OCI-LY1 (cell line): Measurements from ENCODE around the gene RBM28.

ENCODE experiments used
- H2AFZ ChIP-seq: fragments of 200-600 bp; sonication (generic), shearing (Covaris generic); 2 replicates; pipeline ENCODE4 v1.6.0; 2014; ENCODE audit warnings: antibody characterized with exemption, mild to moderate bottlenecking, low read length
- H3F3A ChIP-seq: fragments of 200-600 bp; sonication (generic), shearing (Covaris generic); 2 replicates; pipeline ENCODE4 v1.6.0; 2014; ENCODE audit warnings: mild to moderate bottlenecking, antibody characterized with exemption, low read length, moderate library complexity; ENCODE audit not compliant: insufficient read depth
- H3K27ac ChIP-seq: fragments of 200-600 bp; sonication (generic); 2 replicates; pipeline ENCODE4 v1.5.1; 2014; ENCODE audit warnings: low read length, mixed run types, mild to moderate bottlenecking, low read depth; ENCODE audit not compliant: poor library complexity, severe bottlenecking
- H3K27me3 ChIP-seq: fragments of 200-600 bp; sonication (generic); 2 replicates; pipeline ENCODE4 v1.6.0; 2014; ENCODE audit warnings: antibody characterized with exemption, mild to moderate bottlenecking, low read length, moderate library complexity; ENCODE audit not compliant: insufficient read depth
- H3K36me3 ChIP-seq: fragments of 200-600 bp; sonication (generic); 2 replicates; pipeline ENCODE4 v1.6.1; 2014; ENCODE audit warnings: mild to moderate bottlenecking, antibody characterized with exemption, low read length, moderate library complexity, mixed read lengths; ENCODE audit not compliant: insufficient read depth
- H3K4me1 ChIP-seq: fragments of 200-600 bp; sonication (generic); 2 replicates; pipeline ENCODE4 v1.5.1; 2014; ENCODE audit warnings: mild to moderate bottlenecking, low read length, moderate library complexity; ENCODE audit not compliant: insufficient read depth, severe bottlenecking
- H3K4me2 ChIP-seq: fragments of 200-600 bp; sonication (generic), shearing (Covaris generic); 2 replicates; pipeline ENCODE4 v1.6.1; 2014; ENCODE audit warnings: low read length
- H3K4me3 ChIP-seq: fragments of 200-600 bp; sonication (generic); 2 replicates; pipeline ENCODE4 v1.5.1; 2014; ENCODE audit warnings: low read length, low read depth, mild to moderate bottlenecking, mixed read lengths; ENCODE audit not compliant: poor library complexity, severe bottlenecking
- H3K79me2 ChIP-seq: fragments of 200-600 bp; shearing (Covaris generic); 2 replicates; pipeline ENCODE4 v1.6.1; 2016; ENCODE audit warnings: mixed run types, low read length, mixed read lengths; ENCODE audit not compliant: insufficient read depth
- H3K9ac ChIP-seq: fragments of 200-600 bp; sonication (generic), shearing (Covaris generic); 2 replicates; pipeline ENCODE4 v1.6.1; 2014; ENCODE audit warnings: mild to moderate bottlenecking, low read length, mixed read lengths
- H3K9me2 ChIP-seq: fragments of 200-600 bp; sonication (generic), shearing (Covaris generic); 2 replicates; pipeline ENCODE4 v1.6.1; 2014; ENCODE audit warnings: low read depth, mild to moderate bottlenecking, low read length, mixed read lengths
- H3K9me3 ChIP-seq: fragments of 200-600 bp; shearing (Covaris generic); 2 replicates; pipeline ENCODE4 v1.6.1; 2014; ENCODE audit warnings: low read length, mixed read lengths
- H4K20me1 ChIP-seq: fragments of 200-600 bp; sonication (generic), shearing (Covaris generic); 2 replicates; pipeline ENCODE4 v1.6.0; 2016; ENCODE audit warnings: mild to moderate bottlenecking, low read length; ENCODE audit not compliant: insufficient read depth
- CTCF ChIP-seq: fragments of 200-600 bp; sonication (generic), shearing (Covaris generic); IDR thresholded peaks from 2 replicates; pipeline ENCODE4 v1.5.1; 2017; ENCODE audit warnings: mild to moderate bottlenecking, antibody characterized with exemption, low read length, moderate library complexity, mixed read lengths
- EZH2 ChIP-seq: fragments of 200-600 bp; sonication (generic), shearing (Covaris generic); IDR thresholded peaks from 2 replicates; pipeline ENCODE4 v1.8.0; 2017; ENCODE audit warnings: borderline replicate concordance, mixed run types, mild to moderate bottlenecking, antibody characterized with exemption, low read length, moderate library complexity, mixed read lengths

The RBM28 gene

GRCh38 chr7:128352153-128352537, 8.4 kb upstream of the RBM28 start:
- Histone ChIP-seq H3K36me3 (no peaks in the 10 kb centered on the region), H3F3A (no peaks in the 10 kb centered on the region), H3K4me3 (no peak overlapping the region), H2AFZ (no peak overlapping the region), H3K4me1 (no peaks in the 10 kb centered on the region), H3K9me3 (no peaks in the 10 kb centered on the region), H3K27ac (no peak overlapping the region), H4K20me1 (no peaks in the 10 kb centered on the region), H3K9me2 (no peaks in the 10 kb centered on the region), H3K79me2 (no peaks in the 10 kb centered on the region), H3K4me2 (no peak overlapping the region), H3K27me3 (peaks cover 12% of the 10 kb centered on the region), H3K9ac (no peak overlapping the region)
- TF ChIP-seq EZH2 (no peak), CTCF (no peak; the same call in 1 of the 2 replicates)

GRCh38 chr7:128351296-128352152, 7.8 kb upstream of the RBM28 start:
- no peak overlapping the region for H2AFZ ChIP-seq

GRCh38 chr7:128350708-128351295, 7.1 kb upstream of the RBM28 start:
- H4K20me1 ChIP-seq = no peaks in the 10 kb centered on the region
- no peaks in the 10 kb centered on the region for H3F3A ChIP-seq
- no peak for TF ChIP-seq EZH2
- TF ChIP-seq CTCF = no peak
- no peak overlapping the region for H2AFZ ChIP-seq
- no peaks in the 10 kb centered on the region for H3K9me3 ChIP-seq
- no peaks in the 10 kb centered on the region for H3K79me2 ChIP-seq
- no peak overlapping the region for H3K4me3 ChIP-seq
- H3K9ac ChIP-seq = no peak overlapping the region
- H3K4me2 ChIP-seq = no peak overlapping the region
- H3K36me3 ChIP-seq = no peaks in the 10 kb centered on the region
- H3K27me3 ChIP-seq = peaks cover 12% of the 10 kb centered on the region
- no peak overlapping the region for H3K27ac ChIP-seq
- H3K9me2 ChIP-seq = no peaks in the 10 kb centered on the region
- H3K4me1 ChIP-seq = no peaks in the 10 kb centered on the region

More at GRCh38 chr7:128351296-128352152, 7.8 kb upstream of the RBM28 start:
- H3K27ac ChIP-seq = no peak overlapping the region
- H3K9ac ChIP-seq = no peak overlapping the region
- no peaks in the 10 kb centered on the region for H3F3A ChIP-seq
- no peak overlapping the region for H3K4me2 ChIP-seq
- peaks cover 12% of the 10 kb centered on the region for H3K27me3 ChIP-seq
- no peaks in the 10 kb centered on the region for H4K20me1 ChIP-seq
- H3K4me3 ChIP-seq = no peak overlapping the region
- no peaks in the 10 kb centered on the region for H3K36me3 ChIP-seq
- no peak for TF ChIP-seq EZH2
- no peak for TF ChIP-seq CTCF
- no peaks in the 10 kb centered on the region for H3K9me2 ChIP-seq
- no peaks in the 10 kb centered on the region for H3K4me1 ChIP-seq
- no peaks in the 10 kb centered on the region for H3K9me3 ChIP-seq
- H3K79me2 ChIP-seq = no peaks in the 10 kb centered on the region
